ENCODE measurements around the gene PLCD4.
A peak's percentile ranks its signal among the peaks of the same experiment; 100 is the strongest.

The PLCD4 gene

DNA sequence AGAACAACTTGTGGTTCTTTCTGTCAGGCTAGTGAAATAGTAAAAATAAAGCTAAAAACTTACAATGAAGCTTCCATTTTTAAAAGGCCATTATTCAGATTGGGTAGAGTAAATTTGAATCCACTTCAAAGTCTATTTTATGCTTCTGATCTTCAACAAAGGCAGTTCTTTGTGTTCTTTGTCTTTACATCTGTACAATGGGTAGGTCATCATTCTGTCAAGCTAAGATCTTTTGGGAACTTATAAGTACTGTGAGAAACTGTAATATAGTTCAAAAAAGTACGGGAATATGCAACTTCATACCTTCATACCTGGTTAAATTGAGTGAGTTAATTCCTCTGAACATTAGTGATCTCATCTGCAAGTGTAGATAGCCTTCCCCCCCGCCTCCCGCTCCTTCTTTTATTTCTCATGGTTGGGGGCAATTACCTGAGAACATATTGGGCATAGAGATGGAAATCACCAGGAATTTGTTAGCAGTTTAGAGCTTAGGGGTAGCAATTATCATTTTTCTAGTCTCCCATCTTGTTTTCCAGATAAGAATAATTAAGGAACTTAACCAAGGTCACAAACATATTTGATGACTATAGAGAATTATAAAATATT is 29.3 kb upstream of the PLCD4 start:
- TF ChIP-seq, protein P1, sequence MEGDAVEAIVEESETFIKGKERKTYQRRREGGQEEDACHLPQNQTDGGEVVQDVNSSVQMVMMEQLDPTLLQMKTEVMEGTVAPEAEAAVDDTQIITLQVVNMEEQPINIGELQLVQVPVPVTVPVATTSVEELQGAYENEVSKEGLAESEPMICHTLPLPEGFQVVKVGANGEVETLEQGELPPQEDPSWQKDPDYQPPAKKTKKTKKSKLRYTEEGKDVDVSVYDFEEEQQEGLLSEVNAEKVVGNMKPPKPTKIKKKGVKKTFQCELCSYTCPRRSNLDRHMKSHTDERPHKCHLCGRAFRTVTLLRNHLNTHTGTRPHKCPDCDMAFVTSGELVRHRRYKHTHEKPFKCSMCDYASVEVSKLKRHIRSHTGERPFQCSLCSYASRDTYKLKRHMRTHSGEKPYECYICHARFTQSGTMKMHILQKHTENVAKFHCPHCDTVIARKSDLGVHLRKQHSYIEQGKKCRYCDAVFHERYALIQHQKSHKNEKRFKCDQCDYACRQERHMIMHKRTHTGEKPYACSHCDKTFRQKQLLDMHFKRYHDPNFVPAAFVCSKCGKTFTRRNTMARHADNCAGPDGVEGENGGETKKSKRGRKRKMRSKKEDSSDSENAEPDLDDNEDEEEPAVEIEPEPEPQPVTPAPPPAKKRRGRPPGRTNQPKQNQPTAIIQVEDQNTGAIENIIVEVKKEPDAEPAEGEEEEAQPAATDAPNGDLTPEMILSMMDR (IDR thresholded peaks at IDR 0.05; ENCODE audit: control insufficient read depth, insufficient read depth, low read depth, low read length, missing control alignments) = no peak
- no peak overlapping the region for H3K4me3 ChIP-seq (ENCODE audit: control insufficient read depth, low read depth, low read length)

DNA sequence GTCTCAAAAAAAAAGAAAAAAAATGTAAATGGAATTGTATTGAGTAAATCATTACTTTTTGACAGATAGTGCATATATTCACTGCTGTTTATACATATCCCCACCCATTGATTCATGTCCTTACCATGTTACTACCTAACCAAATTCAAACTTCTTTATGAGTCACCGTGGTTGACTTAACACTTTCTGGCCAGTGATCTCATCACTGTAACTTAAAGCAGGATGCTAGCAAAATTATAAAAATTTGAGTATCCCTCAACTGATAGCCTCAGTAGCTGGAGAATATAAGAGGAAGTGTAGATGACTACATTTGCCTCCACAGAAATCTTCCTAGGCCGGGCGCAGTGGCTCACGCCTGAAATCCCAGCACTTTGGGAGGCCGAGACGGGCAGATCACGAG is 25.6 kb upstream of the PLCD4 start:
- TF ChIP-seq, protein P1 (IDR thresholded peaks at IDR 0.05; ENCODE audit: control insufficient read depth, insufficient read depth, low read depth, low read length, missing control alignments) = no peak
- H3K4me3 ChIP-seq (ENCODE audit: control insufficient read depth, low read depth, low read length) = no peak overlapping the region
- peak; percentile 34 for DNase-seq (ENCODE audit: low read depth)

More for the DNA sequence above, 29.3 kb upstream of the PLCD4 start:
- no peak for DNase-seq (ENCODE audit: low read depth)

DNA sequence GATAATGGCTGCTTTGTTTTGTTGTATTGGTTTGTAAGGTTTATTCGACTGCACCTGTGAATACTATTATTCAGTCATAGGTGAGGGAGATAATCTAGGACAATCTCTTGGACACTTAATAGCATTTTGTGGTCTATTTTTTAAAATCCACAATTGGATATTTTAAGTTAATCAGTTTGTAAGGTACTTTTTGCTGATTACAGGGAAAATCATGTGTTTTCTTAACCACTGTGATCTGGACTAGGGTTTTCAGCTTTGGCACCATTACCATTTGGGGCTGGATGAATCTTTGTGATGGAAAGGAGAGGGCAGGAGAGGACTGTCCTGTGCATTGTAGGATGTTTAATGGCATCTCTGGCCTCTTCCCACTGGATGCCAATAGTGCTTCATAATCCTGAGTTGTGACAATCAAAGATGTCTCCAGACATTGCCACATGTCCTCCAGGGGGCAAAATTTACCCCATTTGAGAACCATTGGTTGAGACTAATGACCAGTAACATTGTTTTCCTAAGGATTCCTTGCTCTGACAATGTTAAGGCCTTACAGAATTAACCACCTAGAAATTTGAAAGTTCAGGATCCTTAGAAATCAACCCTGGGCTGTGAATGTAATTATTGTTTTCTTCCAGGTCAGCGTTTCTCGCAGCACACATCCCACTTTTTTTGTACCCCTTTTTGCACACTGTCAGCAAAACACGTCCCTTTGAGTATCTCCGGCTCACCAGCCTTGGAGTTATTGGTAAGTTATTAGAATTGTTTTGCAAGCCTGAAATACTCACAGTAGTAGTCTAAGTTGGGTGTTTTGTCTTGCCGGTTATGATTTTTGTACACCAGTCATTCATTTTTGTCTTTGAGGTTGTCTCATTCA is 23.5 kb upstream of the PLCD4 start:
- no peak overlapping the region for H3K4me3 ChIP-seq (ENCODE audit: control insufficient read depth, low read depth, low read length)
- DNase-seq (ENCODE audit: low read depth) = no peak
- TF ChIP-seq, protein P1 (IDR thresholded peaks at IDR 0.05; ENCODE audit: control insufficient read depth, insufficient read depth, low read depth, low read length, missing control alignments) = no peak

DNA sequence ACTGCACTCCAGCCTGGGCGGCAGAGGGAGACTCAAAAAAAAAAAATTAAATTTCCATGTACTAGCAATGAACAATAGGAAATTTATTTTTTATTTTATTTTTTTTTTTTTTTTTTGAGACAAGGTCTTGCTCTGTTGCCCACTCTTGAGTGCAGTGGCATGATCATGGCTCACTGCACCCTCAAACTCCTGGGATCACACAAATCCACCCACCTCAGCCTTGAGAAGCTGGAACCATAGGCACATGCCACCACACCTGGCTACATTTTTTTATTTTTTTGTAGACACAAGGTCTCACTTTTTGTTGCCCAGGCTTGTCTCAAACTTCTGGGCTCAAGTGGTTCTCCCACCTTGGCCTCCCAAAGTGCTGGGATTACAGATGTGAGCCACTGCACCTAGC is 22.2 kb upstream of the PLCD4 start:
- DNase-seq (ENCODE audit: low read depth) = no peak
- TF ChIP-seq, protein P1 (IDR thresholded peaks at IDR 0.05; ENCODE audit: control insufficient read depth, insufficient read depth, low read depth, low read length, missing control alignments) = no peak
- H3K4me3 ChIP-seq (ENCODE audit: control insufficient read depth, low read depth, low read length) = no peak overlapping the region

DNA sequence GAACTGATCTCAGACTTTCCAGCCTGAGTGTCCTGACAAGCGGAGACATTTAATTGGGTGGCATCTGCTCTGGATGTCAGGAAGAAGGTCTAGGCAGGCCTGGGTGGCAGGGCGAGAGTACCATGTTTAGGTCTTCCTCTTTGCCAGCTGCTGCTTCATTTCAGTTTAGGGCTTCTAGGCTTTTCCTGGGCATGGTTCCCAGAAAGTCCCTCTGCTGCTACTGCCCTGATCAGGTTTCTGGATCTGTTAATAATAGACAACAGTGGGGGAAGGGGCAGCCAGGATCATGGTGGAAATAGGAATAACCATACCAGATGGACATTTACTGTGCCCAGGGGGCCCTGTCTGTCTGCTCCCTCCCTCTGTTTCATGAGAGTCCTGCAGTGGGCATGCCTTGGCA is 2.3 kb upstream of the PLCD4 start:
- TF ChIP-seq, protein P1 (IDR thresholded peaks at IDR 0.05; ENCODE audit: control insufficient read depth, insufficient read depth, low read depth, low read length, missing control alignments) = no peak
- no peak overlapping the region for H3K4me3 ChIP-seq (ENCODE audit: control insufficient read depth, low read depth, low read length)
- no peak for DNase-seq (ENCODE audit: low read depth)

DNA sequence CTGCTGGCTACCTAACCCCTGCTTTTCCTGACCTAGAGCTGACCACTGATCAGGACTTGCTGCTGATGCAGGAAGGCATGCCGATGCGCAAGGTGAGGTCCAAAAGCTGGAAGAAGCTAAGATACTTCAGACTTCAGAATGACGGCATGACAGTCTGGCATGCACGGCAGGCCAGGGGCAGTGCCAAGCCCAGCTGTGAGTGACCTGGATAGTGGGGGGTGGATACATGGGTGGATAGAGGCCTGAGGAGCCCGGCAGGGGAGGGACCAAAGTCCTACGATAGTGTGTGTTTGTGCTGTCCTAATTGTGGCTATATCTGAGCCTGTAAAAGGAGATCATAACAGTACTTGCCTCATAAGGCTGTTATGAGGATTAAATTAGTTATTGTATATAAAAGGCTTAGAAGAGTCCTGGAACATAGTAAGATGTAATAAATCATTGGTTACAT is 8.2 kb downstream of the PLCD4 start:
- DNase-seq (ENCODE audit: low read depth) = no peak
- no peak overlapping the region for H3K4me3 ChIP-seq (ENCODE audit: control insufficient read depth, low read depth, low read length)
- TF ChIP-seq, protein P1 (IDR thresholded peaks at IDR 0.05; ENCODE audit: control insufficient read depth, insufficient read depth, low read depth, low read length, missing control alignments) = no peak

Measured in AG09309 (cell line).